Gastrocnemius medialis (tissue), 4 donors: ENCODE data around the gene SERINC5.

Source experiments
- CTCF ChIP-seq, 5 experiments: fragments of 450-650 bp in 3 of 5; fragments of 200-600 bp in 2 of 5; sonication (generic) in 2 of 5; IDR thresholded peaks in 4 of 5; conservative IDR thresholded peaks in 1 of 5; 1 replicate in 4 of 5; 2 replicates in 1 of 5; pipeline ENCODE4 v1.5.1; 2016 to 2019; ENCODE audit warnings: antibody characterized with exemption in 5 of 5, mild to moderate bottlenecking in 3 of 5, moderate library complexity in 3 of 5
- POLR2A ChIP-seq, 2 donors: fragments of 450-650 bp; IDR thresholded peaks; one replicate each; pipeline ENCODE4 v1.6.1; 2017; ENCODE audit warnings: antibody characterized with exemption in 2 of 2, mild to moderate bottlenecking in 2 of 2, moderate library complexity in 2 of 2

GRCh38 chr5:80198399-80198798 is 57.4 kb downstream of the SERINC5 start:
- TF ChIP-seq CTCF (IDR thresholded peaks at IDR 0.05 in 4 of 5, conservative IDR thresholded peaks at IDR 0.05 in 1 of 5) = no peak
- TF ChIP-seq POLR2A (IDR thresholded peaks at IDR 0.05) = no peak
